Spleen (tissue), 7 donors: ENCODE measurements around the gene HS3ST3B1.

Experiments
- CTCF ChIP-seq, 11 experiments: fragments of 200-600 bp in 7 of 11; fragments of 450-650 bp in 4 of 11; sonication (generic) in 4 of 11; IDR thresholded peaks in 8 of 11; conservative IDR thresholded peaks in 3 of 11; 1 replicate in 7 of 11; 2 replicates in 4 of 11; pipeline versions ENCODE4 v1.4.0 to v1.8.0; 2016 to 2021; ENCODE audit warnings: antibody characterized with exemption in 11 of 11, inconsistent platforms in 4 of 11, mild to moderate bottlenecking in 1 of 11
- POLR2A ChIP-seq, 3 donors: fragments of 450-650 bp; IDR thresholded peaks; one replicate each; pipeline ENCODE4 v1.5.1; 2017; ENCODE audit warnings: antibody characterized with exemption in 3 of 3, mild to moderate bottlenecking in 1 of 3
- POLR2AphosphoS5 ChIP-seq, 3 donors: sonication (generic); formaldehyde crosslinking; IDR thresholded peaks; one replicate each; pipeline ENCODE4 v1.5.1; 2017; ENCODE audit warnings: antibody characterized with exemption in 3 of 3
- donor health status: DM: no; HTN: no; CAD: no; lungs with moderate emphysema.
- donor health status: DM: no; HTN: no; CAD: no.
- donor health status: DM: no; HTN: no; CAD: no.

GRCh38 chr17:14354807-14355206 lies 53.9 kb downstream of the HS3ST3B1 start:
- TF ChIP-seq CTCF (IDR thresholded peaks at IDR 0.05 in 8 of 11, conservative IDR thresholded peaks at IDR 0.05 in 3 of 11) (no peak), POLR2A (IDR thresholded peaks at IDR 0.05) (no peak), POLR2AphosphoS5 (IDR thresholded peaks at IDR 0.05) (no peak)
